22Rv1 (cell line): ENCODE measurements around the gene MTHFS.

Experiments used
- ZFX ChIP-seq: fragments of 450-650 bp; IDR thresholded peaks from 2 replicates; pipeline ENCODE4 v1.6.1; 2017; ENCODE audit warnings: antibody characterized with exemption, borderline replicate concordance
- TF ChIP-seq, protein P1 (sequence below): fragments of 450-650 bp; IDR thresholded peaks from 2 replicates; pipeline ENCODE4 v1.5.1; 2017; ENCODE audit warnings: mild to moderate bottlenecking

DNA sequence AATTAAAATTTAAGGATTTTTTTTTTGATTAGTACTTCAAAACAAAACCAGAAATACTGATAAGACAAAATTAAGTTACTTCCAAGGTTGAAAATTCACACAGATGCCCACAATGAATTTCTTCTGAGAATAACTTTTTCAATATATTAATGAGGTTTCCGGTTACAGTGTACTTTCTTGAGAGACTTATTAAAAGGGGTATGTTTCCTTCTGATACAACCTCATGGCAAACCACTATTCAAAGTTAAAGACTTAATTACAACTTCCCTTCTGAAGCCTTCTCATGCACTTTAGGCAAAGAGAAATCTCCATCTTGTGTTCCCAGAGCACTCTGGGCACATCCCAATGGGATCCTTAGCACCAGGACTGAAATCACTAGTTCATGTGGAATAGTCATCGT lies 36.2 kb downstream of the MTHFS start:
- TF ChIP-seq, protein P1, sequence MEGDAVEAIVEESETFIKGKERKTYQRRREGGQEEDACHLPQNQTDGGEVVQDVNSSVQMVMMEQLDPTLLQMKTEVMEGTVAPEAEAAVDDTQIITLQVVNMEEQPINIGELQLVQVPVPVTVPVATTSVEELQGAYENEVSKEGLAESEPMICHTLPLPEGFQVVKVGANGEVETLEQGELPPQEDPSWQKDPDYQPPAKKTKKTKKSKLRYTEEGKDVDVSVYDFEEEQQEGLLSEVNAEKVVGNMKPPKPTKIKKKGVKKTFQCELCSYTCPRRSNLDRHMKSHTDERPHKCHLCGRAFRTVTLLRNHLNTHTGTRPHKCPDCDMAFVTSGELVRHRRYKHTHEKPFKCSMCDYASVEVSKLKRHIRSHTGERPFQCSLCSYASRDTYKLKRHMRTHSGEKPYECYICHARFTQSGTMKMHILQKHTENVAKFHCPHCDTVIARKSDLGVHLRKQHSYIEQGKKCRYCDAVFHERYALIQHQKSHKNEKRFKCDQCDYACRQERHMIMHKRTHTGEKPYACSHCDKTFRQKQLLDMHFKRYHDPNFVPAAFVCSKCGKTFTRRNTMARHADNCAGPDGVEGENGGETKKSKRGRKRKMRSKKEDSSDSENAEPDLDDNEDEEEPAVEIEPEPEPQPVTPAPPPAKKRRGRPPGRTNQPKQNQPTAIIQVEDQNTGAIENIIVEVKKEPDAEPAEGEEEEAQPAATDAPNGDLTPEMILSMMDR: no peak
- TF ChIP-seq ZFX: no peak
